ENCODE data around the gene ZFP1. TPM values are rescaled to one million over a fixed set of nuclear protein-coding genes. Genes with fewer than 3 reads are reported as not detected.

ZFP1 gene
- polyA plus RNA-seq, 10 donors: 11.7 to 15.2 (median 12.9) TPM

GRCh38 chr16:75139498-75139897 lies 8.8 kb upstream of the ZFP1 start:
- no peak for DNase-seq

- DNase-seq: no peak
These were observed 4.4 kb upstream of the ZFP1 start for GRCh38 chr16:75143941-75144340.

GRCh38 chr16:75147968-75148310 lies 385 bp upstream of the ZFP1 start:
- DNase-seq: no peak

- DNase-seq: no peak
These were observed 3.5 kb downstream of the ZFP1 start for GRCh38 chr16:75151798-75152197.

GRCh38 chr16:75152635-75153034 lies 4.3 kb downstream of the ZFP1 start:
- no peak for DNase-seq

GRCh38 chr16:75160386-75160785 lies 12.1 kb downstream of the ZFP1 start:
- DNase-seq: no peak

- DNase-seq: no peak
These were observed 21.6 kb downstream of the ZFP1 start for GRCh38 chr16:75169899-75170405.

- DNase-seq: no peak
These were observed 24.3 kb downstream of the ZFP1 start for GRCh38 chr16:75172578-75172977.

- DNase-seq: no peak
These were observed 26.8 kb downstream of the ZFP1 start for GRCh38 chr16:75175074-75175473.

GRCh38 chr16:75176926-75177325 lies 28.6 kb downstream of the ZFP1 start:
- DNase-seq: no peak

GRCh38 chr16:75179208-75179607 lies 30.9 kb downstream of the ZFP1 start:
- DNase-seq: no peak

- no peak for DNase-seq
These were observed 33.3 kb downstream of the ZFP1 start for GRCh38 chr16:75181630-75182029.

- no peak for DNase-seq
These were observed 40.6 kb downstream of the ZFP1 start for GRCh38 chr16:75188832-75189477.

- DNase-seq: no peak
These were observed 41.4 kb downstream of the ZFP1 start for GRCh38 chr16:75189638-75190245.

GRCh38 chr16:75192606-75193264 lies 44.4 kb downstream of the ZFP1 start:
- DNase-seq: no peak

GRCh38 chr16:75193265-75193650 lies 44.9 kb downstream of the ZFP1 start:
- DNase-seq: no peak

- DNase-seq: no peak
These were observed 45.6 kb downstream of the ZFP1 start for GRCh38 chr16:75193730-75194444.

GRCh38 chr16:75195811-75196790 lies 47.8 kb downstream of the ZFP1 start:
- DNase-seq: no peak

GRCh38 chr16:75196836-75197235 lies 48.5 kb downstream of the ZFP1 start:
- DNase-seq: no peak

- no peak for DNase-seq
These were observed 49.3 kb downstream of the ZFP1 start for GRCh38 chr16:75197522-75198134.

- DNase-seq: peak in 1 of 3 donors; percentile 23
These were observed 49.8 kb downstream of the ZFP1 start for GRCh38 chr16:75198135-75198600.
